Prostate gland (tissue), 2 donors: ENCODE data around the gene TPPP.

Source experiments
- CTCF ChIP-seq, 4 experiments: fragments of 200-600 bp in 2 of 4; fragments of 450-650 bp in 2 of 4; sonication (generic) in 2 of 4; IDR thresholded peaks; 1 replicate in 3 of 4; 2 replicates in 1 of 4; pipeline ENCODE4 v1.5.1; 2016 to 2019; ENCODE audit warnings: antibody characterized with exemption in 4 of 4, mild to moderate bottlenecking in 2 of 4, moderate library complexity in 2 of 4
- POLR2A ChIP-seq: fragments of 450-650 bp; IDR thresholded peaks from one replicate; pipeline ENCODE4 v1.6.1; 2016; ENCODE audit warnings: antibody characterized with exemption, mild to moderate bottlenecking
- POLR2AphosphoS5 ChIP-seq: sonication (generic); formaldehyde crosslinking; IDR thresholded peaks from one replicate; pipeline ENCODE4 v1.6.1; 2017; ENCODE audit warnings: antibody characterized with exemption

- no peak for TF ChIP-seq POLR2A
- TF ChIP-seq CTCF (IDR thresholded peaks at IDR 0.05) = no peak
- no peak for TF ChIP-seq POLR2AphosphoS5
These were observed 47.7 kb downstream of the TPPP start for GRCh38 chr5:645421-645820.
